ENCODE measurements around the gene OTUD4. TPM values are rescaled to one million over a fixed set of nuclear protein-coding genes. Genes with fewer than 3 reads are reported as not detected.

OTUD4 gene
- total RNA-seq, 1 donor from 2014 or later = 35.0 TPM

- TF ChIP-seq, protein P1, sequence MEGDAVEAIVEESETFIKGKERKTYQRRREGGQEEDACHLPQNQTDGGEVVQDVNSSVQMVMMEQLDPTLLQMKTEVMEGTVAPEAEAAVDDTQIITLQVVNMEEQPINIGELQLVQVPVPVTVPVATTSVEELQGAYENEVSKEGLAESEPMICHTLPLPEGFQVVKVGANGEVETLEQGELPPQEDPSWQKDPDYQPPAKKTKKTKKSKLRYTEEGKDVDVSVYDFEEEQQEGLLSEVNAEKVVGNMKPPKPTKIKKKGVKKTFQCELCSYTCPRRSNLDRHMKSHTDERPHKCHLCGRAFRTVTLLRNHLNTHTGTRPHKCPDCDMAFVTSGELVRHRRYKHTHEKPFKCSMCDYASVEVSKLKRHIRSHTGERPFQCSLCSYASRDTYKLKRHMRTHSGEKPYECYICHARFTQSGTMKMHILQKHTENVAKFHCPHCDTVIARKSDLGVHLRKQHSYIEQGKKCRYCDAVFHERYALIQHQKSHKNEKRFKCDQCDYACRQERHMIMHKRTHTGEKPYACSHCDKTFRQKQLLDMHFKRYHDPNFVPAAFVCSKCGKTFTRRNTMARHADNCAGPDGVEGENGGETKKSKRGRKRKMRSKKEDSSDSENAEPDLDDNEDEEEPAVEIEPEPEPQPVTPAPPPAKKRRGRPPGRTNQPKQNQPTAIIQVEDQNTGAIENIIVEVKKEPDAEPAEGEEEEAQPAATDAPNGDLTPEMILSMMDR (IDR thresholded peaks at IDR 0.05) = no peak
- Mint-ChIP-seq H3K4me3 (ENCODE audit: unreplicated experiment) (no peak overlapping the region), H3K36me3 (ENCODE audit: unreplicated experiment) (no peaks in the 10 kb centered on the region), H3K4me1 (ENCODE audit: unreplicated experiment) (no peaks in the 10 kb centered on the region), H3K27ac (ENCODE audit: unreplicated experiment) (no peak overlapping the region), H3K27me3 (ENCODE audit: unreplicated experiment) (peaks cover 35% of the 10 kb centered on the region), H3K9me3 (ENCODE audit: unreplicated experiment) (no peaks in the 10 kb centered on the region)
- DNase-seq (ENCODE audit: extremely low spot score, unreplicated experiment) = no peak
These were observed 37.0 kb upstream of the OTUD4 start for GRCh38 chr4:145217349-145217748.

- no peaks in the 10 kb centered on the region for H3K9me3 Mint-ChIP-seq (ENCODE audit: unreplicated experiment)
- no peak for DNase-seq (ENCODE audit: extremely low spot score, unreplicated experiment)
These were observed 36.1 kb upstream of the OTUD4 start for GRCh38 chr4:145216535-145216934.

DNA sequence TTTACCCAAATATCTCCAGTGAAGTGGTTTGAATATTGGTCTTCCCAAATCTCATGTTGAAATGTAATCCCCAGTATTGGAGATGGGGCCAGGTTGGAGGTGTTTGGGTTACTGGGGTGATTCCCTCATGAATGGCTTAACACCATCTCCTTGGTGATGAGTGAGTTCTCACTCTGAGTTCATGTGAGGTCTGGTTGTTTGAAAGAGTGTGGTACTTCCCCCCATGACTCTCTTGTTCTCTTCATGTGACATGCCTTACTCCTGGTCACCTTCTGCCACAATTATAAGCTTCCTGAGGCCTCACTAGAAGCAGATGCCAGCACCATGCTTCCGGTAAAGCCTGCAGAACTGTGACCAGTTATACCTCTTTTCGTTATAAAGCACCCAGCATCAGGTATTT is 32.9 kb upstream of the OTUD4 start:
- TF ChIP-seq, protein P1 (IDR thresholded peaks at IDR 0.05) = no peak
- Mint-ChIP-seq H3K4me3 (ENCODE audit: unreplicated experiment) (no peak overlapping the region), H3K36me3 (ENCODE audit: unreplicated experiment) (no peaks in the 10 kb centered on the region), H3K4me1 (ENCODE audit: unreplicated experiment) (no peaks in the 10 kb centered on the region), H3K9me3 (ENCODE audit: unreplicated experiment) (no peaks in the 10 kb centered on the region), H3K27me3 (ENCODE audit: unreplicated experiment) (peaks cover 21% of the 10 kb centered on the region), H3K27ac (ENCODE audit: unreplicated experiment) (no peak overlapping the region)
- DNase-seq (ENCODE audit: extremely low spot score, unreplicated experiment) = no peak

More at GRCh38 chr4:145216535-145216934, 36.1 kb upstream of the OTUD4 start:
- H3K36me3 Mint-ChIP-seq (ENCODE audit: unreplicated experiment) = no peaks in the 10 kb centered on the region
- H3K27ac Mint-ChIP-seq (ENCODE audit: unreplicated experiment) = no peak overlapping the region
- H3K4me1 Mint-ChIP-seq (ENCODE audit: unreplicated experiment) = no peaks in the 10 kb centered on the region
- peaks cover 36% of the 10 kb centered on the region for H3K27me3 Mint-ChIP-seq (ENCODE audit: unreplicated experiment)
- H3K4me3 Mint-ChIP-seq (ENCODE audit: unreplicated experiment) = no peak overlapping the region
- TF ChIP-seq, protein P1 (IDR thresholded peaks at IDR 0.05) = peak; percentile 71

GRCh38 chr4:145207934-145208333 is 27.5 kb upstream of the OTUD4 start:
- H3K4me3 Mint-ChIP-seq (ENCODE audit: unreplicated experiment) = no peak overlapping the region
- no peaks in the 10 kb centered on the region for H3K9me3 Mint-ChIP-seq (ENCODE audit: unreplicated experiment)
- no peak overlapping the region for H3K27ac Mint-ChIP-seq (ENCODE audit: unreplicated experiment)
- TF ChIP-seq, protein P1 (IDR thresholded peaks at IDR 0.05) = no peak
- DNase-seq (ENCODE audit: extremely low spot score, unreplicated experiment) = no peak
- peaks cover 14% of the 10 kb centered on the region for H3K27me3 Mint-ChIP-seq (ENCODE audit: unreplicated experiment)
- H3K4me1 Mint-ChIP-seq (ENCODE audit: unreplicated experiment) = no peaks in the 10 kb centered on the region
- no peaks in the 10 kb centered on the region for H3K36me3 Mint-ChIP-seq (ENCODE audit: unreplicated experiment)

DNA sequence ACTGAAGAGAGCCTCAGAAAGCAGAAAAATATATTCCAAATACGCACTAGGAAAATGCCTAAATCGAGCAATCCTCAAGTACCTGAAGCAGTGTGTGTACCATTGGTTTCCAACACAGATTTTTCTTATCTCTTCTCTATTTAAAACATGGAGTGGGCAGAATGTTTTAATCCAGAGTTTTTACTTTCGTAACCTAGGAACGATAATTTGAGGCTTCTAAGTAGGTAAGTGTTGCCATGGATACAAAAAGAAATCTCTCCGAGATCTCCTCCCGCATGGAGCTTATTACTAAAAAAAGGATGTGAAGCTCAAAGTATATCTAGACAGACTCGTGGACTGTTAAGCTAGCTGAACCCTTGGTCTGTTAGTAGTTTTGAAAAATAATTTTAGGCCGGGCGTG is 23.0 kb upstream of the OTUD4 start:
- TF ChIP-seq, protein P1 (IDR thresholded peaks at IDR 0.05) = no peak
- H3K4me1 Mint-ChIP-seq (ENCODE audit: unreplicated experiment) = no peaks in the 10 kb centered on the region
- H3K4me3 Mint-ChIP-seq (ENCODE audit: unreplicated experiment) = no peak overlapping the region
- DNase-seq (ENCODE audit: extremely low spot score, unreplicated experiment) = no peak
- H3K9me3 Mint-ChIP-seq (ENCODE audit: unreplicated experiment) = no peaks in the 10 kb centered on the region
- no peak overlapping the region for H3K27ac Mint-ChIP-seq (ENCODE audit: unreplicated experiment)
- H3K27me3 Mint-ChIP-seq (ENCODE audit: unreplicated experiment) = peaks cover 11% of the 10 kb centered on the region
- no peaks in the 10 kb centered on the region for H3K36me3 Mint-ChIP-seq (ENCODE audit: unreplicated experiment)

Measured in osteocyte (in vitro differentiated cells).